WTC11 (cell line): ENCODE measurements around the gene DSN1. TPM values are rescaled to one million over a fixed set of nuclear protein-coding genes. Genes with fewer than 3 reads are reported as not detected.

ENCODE experiments used
- ATAC-seq: fragments of 200-7000 bp; cut with Tn5 transposase; 2 replicates; pipeline ENCODE4 v1.10.0; 2021; ENCODE audit warnings: mild to moderate bottlenecking, moderate library complexity
- CTCF ChIA-PET: fragments of 300-600 bp; sonication (Branson Sonifier 250); formaldehyde crosslinking; loops from one replicate; lab custom pipeline; 2021; ENCODE audit warnings: antibody characterized with exemption; lab: Charles Lee
- POLR2A ChIA-PET: fragments of 350-600 bp; sonication (Branson Sonifier 250); formaldehyde crosslinking; loops from one replicate; lab custom pipeline; 2021; ENCODE audit warnings: antibody characterized with exemption; lab: Charles Lee
- DNase-seq: peaks from one replicate; pipeline ENCODE4 v3.0.0; 2021; ENCODE audit warnings: low spot score
- H3K27ac Mint-ChIP-seq: 2 replicates; pipeline ENCODE4 v1.8.0; 2021; ENCODE audit warnings: mixed read lengths
- H3K27me3 Mint-ChIP-seq: 2 replicates; pipeline ENCODE4 v1.8.0; 2021; ENCODE audit warnings: low read depth, mild to moderate bottlenecking, moderate library complexity, mixed read lengths
- H3K36me3 Mint-ChIP-seq: 2 replicates; pipeline ENCODE4 v1.8.0; 2021; ENCODE audit warnings: mixed read lengths
- H3K4me1 Mint-ChIP-seq: 2 replicates; pipeline ENCODE4 v1.8.0; 2022; ENCODE audit warnings: mixed read lengths
- H3K4me3 Mint-ChIP-seq: 2 replicates; pipeline ENCODE4 v1.8.0; 2021; ENCODE audit warnings: mild to moderate bottlenecking, moderate library complexity, mixed read lengths
- H3K9me3 Mint-ChIP-seq: 2 replicates; pipeline ENCODE4 v1.8.0; 2021; ENCODE audit warnings: mixed read lengths
- ATF1 ChIP-seq: sonication (generic); formaldehyde crosslinking; IDR thresholded peaks from 2 replicates; pipeline ENCODE4 v1.8.1; 2023; ENCODE audit warnings: mild to moderate bottlenecking, moderate library complexity, missing genetic modification reagents
- IRF2 ChIP-seq: sonication (generic); formaldehyde crosslinking; IDR thresholded peaks from 2 replicates; pipeline ENCODE4 v1.8.0; 2022; ENCODE audit warnings: low read depth, missing genetic modification reagents, borderline replicate concordance
- MYBL2 ChIP-seq: sonication (generic); formaldehyde crosslinking; IDR thresholded peaks from 2 replicates; pipeline ENCODE4 v1.8.1; 2023; ENCODE audit warnings: mild to moderate bottlenecking, moderate library complexity, missing genetic modification reagents
- NFE2L1 ChIP-seq: sonication (generic); formaldehyde crosslinking; IDR thresholded peaks from 2 replicates; pipeline ENCODE4 v1.8.1; 2023; ENCODE audit warnings: missing genetic modification reagents
- NR3C1 ChIP-seq: sonication (generic); formaldehyde crosslinking; conservative IDR thresholded peaks from 2 replicates; pipeline ENCODE4 v1.8.1; 2023; ENCODE audit warnings: low read depth, mild to moderate bottlenecking, missing genetic modification reagents
- PREB ChIP-seq: sonication (generic); formaldehyde crosslinking; IDR thresholded peaks from 2 replicates; pipeline ENCODE4 v1.8.1; 2022; ENCODE audit warnings: mild to moderate bottlenecking, missing genetic modification reagents, moderate library complexity, borderline replicate concordance
- PRRX2 ChIP-seq: fragments of 250-450 bp; sonication (Bioruptor Pico); IDR thresholded peaks from 2 replicates; pipeline ENCODE4 v1.8.0; 2021; ENCODE audit warnings: mild to moderate bottlenecking
- RORB ChIP-seq: fragments of 250-450 bp; sonication (Bioruptor Pico); IDR thresholded peaks from 2 replicates; pipeline ENCODE4 v1.9.0; 2021; ENCODE audit warnings: mild to moderate bottlenecking
- ZNF121 ChIP-seq: sonication (generic); formaldehyde crosslinking; IDR thresholded peaks from 2 replicates; pipeline ENCODE4 v1.8.0; 2023; ENCODE audit warnings: missing genetic modification reagents
- ZNF219 ChIP-seq: sonication (generic); formaldehyde crosslinking; IDR thresholded peaks from 2 replicates; pipeline ENCODE4 v1.8.0; 2023; ENCODE audit warnings: missing genetic modification reagents, mild to moderate bottlenecking, borderline replicate concordance
- ZNF423 ChIP-seq: fragments of 250-450 bp; sonication (Bioruptor Pico); IDR thresholded peaks from 2 replicates; pipeline ENCODE4 v2.1.2; 2022; ENCODE audit warnings: mild to moderate bottlenecking, moderate library complexity
- total RNA-seq: library from RNA; stranded (reverse); gene quantifications from 3 replicates; pipeline ENCODE4 v1.2.3, GENCODE V29; 2021
- TF ChIP-seq, protein P1 (sequence below): fragments of 250-450 bp; sonication (Bioruptor Pico); IDR thresholded peaks from 2 replicates; pipeline ENCODE4 v2.1.2; 2022; ENCODE audit warnings: mild to moderate bottlenecking, moderate library complexity
- TF ChIP-seq, protein P2 (sequence below): fragments of 250-450 bp; sonication (Bioruptor Pico); IDR thresholded peaks from 2 replicates; pipeline ENCODE4 v1.9.0; 2021; ENCODE audit warnings: moderate library complexity, mild to moderate bottlenecking, inconsistent platforms, borderline replicate concordance
- TF ChIP-seq, protein P3 (sequence below): fragments of 250-450 bp; sonication (Bioruptor Pico); conservative IDR thresholded peaks from 2 replicates; pipeline ENCODE4 v1.9.0; 2021; ENCODE audit warnings: mild to moderate bottlenecking
- TF ChIP-seq, protein P4 (sequence below): fragments of 250-450 bp; sonication (Bioruptor Pico); IDR thresholded peaks from 2 replicates; pipeline ENCODE4 v1.8.0; 2021; ENCODE audit warnings: mild to moderate bottlenecking
- TF ChIP-seq, protein P5 (sequence below): sonication (generic); formaldehyde crosslinking; IDR thresholded peaks from 2 replicates; pipeline ENCODE4 v1.8.1; 2023; ENCODE audit warnings: mild to moderate bottlenecking, missing genetic modification reagents, moderate library complexity
- TF ChIP-seq, protein P6 (sequence below): sonication (generic); formaldehyde crosslinking; IDR thresholded peaks from 2 replicates; pipeline ENCODE4 v1.8.0; 2023; ENCODE audit warnings: missing genetic modification reagents, mild to moderate bottlenecking, borderline replicate concordance

Gene DSN1
- total RNA-seq, 1 experiment from 2014 or later: 27.0 TPM

GRCh38 chr20:36818861-36819260, 45.3 kb upstream of the DSN1 start:
- POLR2A ChIA-PET: no interaction called here
- CTCF ChIA-PET: interaction anchor here (0.5 to 2.5 kb wide), 7 partner anchors 10 to 64 kb away, joined by 3 to 12 read pairs (median 6); partner anchors contain the start of gene DSN1

DNA sequence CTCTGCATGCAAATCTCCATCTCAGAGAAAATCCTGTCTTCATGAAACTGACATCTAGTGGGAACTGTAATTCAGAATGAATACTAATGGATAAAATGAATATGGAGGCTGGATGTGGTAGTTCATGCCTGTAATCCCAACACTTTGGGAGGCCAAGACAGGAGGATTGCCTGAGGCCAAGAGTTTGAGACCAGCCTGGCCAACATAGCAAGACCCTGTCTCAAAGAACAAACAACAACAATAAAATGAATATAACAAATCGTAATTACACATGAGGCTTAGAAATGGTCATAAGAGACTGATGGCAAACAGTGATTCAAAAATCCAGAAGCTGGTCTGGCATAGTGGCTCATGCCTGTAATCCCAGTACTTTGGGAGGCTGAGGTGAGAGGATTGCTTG, 44.6 kb upstream of the DSN1 start:
- Mint-ChIP-seq H3K27ac (0 out of 2 replicates have a peak overlapping the region, but pooled peaks have one; percentile 27), H3K27me3 (no peaks in the 10 kb centered on the region), H3K9me3 (no peaks in the 10 kb centered on the region), H3K4me3 (no peak overlapping the region), H3K36me3 (peaks cover 25% of the 10 kb centered on the region), H3K4me1 (peaks cover 28% of the 10 kb centered on the region)
- DNase-seq (no peak), ATAC-seq (no peak)
- ChIA-PET POLR2A (no interaction called here), CTCF (interaction anchor here (2.5 to 2.9 kb wide), 2 partner anchors 10 to 25 kb away, joined by 9 to 11 read pairs; no protein-coding TSS in a partner anchor)
- peak; percentile 80 for TF ChIP-seq ZNF121 (CRISPR knock-in tag)
- no peak for TF ChIP-seq ATF1 (CRISPR knock-in tag)

More at GRCh38 chr20:36818861-36819260, 45.3 kb upstream of the DSN1 start:
- H3K36me3 Mint-ChIP-seq: peaks cover 23% of the 10 kb centered on the region
- DNase-seq (no peak), ATAC-seq (no peak)
- no peak overlapping the region for H3K4me3 Mint-ChIP-seq
- no peaks in the 10 kb centered on the region for H3K27me3 Mint-ChIP-seq
- peaks cover 28% of the 10 kb centered on the region for H3K4me1 Mint-ChIP-seq
- no peak for TF ChIP-seq NFE2L1
- no peak for TF ChIP-seq ZNF423 (CRISPR knock-in tag)
- TF ChIP-seq, protein P1, sequence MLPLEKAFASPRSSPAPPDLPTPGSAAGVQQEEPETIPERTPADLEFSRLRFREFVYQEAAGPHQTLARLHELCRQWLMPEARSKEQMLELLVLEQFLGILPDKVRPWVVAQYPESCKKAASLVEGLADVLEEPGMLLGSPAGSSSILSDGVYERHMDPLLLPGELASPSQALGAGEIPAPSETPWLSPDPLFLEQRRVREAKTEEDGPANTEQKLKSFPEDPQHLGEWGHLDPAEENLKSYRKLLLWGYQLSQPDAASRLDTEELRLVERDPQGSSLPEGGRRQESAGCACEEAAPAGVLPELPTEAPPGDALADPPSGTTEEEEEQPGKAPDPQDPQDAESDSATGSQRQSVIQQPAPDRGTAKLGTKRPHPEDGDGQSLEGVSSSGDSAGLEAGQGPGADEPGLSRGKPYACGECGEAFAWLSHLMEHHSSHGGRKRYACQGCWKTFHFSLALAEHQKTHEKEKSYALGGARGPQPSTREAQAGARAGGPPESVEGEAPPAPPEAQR (CRISPR knock-in tag): no peak
- TF ChIP-seq PREB (CRISPR knock-in tag): no peak
- TF ChIP-seq, protein P2, sequence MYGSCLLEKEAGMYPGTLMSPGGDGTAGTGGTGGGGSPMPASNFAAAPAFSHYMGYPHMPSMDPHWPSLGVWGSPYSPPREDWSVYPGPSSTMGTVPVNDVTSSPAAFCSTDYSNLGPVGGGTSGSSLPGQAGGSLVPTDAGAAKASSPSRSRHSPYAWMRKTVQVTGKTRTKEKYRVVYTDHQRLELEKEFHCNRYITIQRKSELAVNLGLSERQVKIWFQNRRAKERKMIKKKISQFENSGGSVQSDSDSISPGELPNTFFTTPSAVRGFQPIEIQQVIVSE: no peak
- TF ChIP-seq ZNF219 (CRISPR knock-in tag): no peak
- H3K9me3 Mint-ChIP-seq: no peaks in the 10 kb centered on the region
- H3K27ac Mint-ChIP-seq: no peak overlapping the region

DNA sequence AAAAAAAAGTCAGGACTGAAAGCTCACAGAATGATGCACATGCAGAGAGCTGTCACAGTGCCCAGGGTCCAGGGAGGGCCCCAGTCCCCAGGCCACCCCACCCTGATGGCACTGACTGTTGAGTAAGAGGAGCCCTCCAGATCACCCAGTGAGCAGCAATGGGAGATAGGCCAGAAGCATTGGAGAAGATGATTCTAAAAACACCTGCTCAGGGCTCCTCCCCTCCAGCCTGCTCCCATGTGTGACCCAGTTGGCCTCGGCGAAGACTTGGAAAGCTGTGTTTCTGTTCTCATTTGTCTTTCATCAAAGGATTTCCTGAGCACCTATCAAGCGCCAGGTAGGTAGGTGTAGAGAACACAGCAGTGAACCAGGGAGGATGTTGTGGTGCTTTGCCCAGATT, 43.9 kb upstream of the DSN1 start:
- no peaks in the 10 kb centered on the region for H3K27me3 Mint-ChIP-seq

More for the DNA sequence above, 43.9 kb upstream of the DSN1 start:
- Mint-ChIP-seq H3K36me3 (peaks cover 25% of the 10 kb centered on the region), H3K27ac (no peak overlapping the region; the same call in 1 of the 2 replicates), H3K4me3 (no peak overlapping the region), H3K9me3 (no peaks in the 10 kb centered on the region), H3K4me1 (peaks cover 27% of the 10 kb centered on the region)
- TF ChIP-seq ATF1 (CRISPR knock-in tag) (no peak), NFE2L1 (no peak), RORB (CRISPR knock-in tag) (no peak), NR3C1 (CRISPR knock-in tag) (no peak), IRF2 (CRISPR knock-in tag) (no peak), MYBL2 (CRISPR knock-in tag) (no peak), PRRX2 (CRISPR knock-in tag) (no peak)
- TF ChIP-seq, protein P3, sequence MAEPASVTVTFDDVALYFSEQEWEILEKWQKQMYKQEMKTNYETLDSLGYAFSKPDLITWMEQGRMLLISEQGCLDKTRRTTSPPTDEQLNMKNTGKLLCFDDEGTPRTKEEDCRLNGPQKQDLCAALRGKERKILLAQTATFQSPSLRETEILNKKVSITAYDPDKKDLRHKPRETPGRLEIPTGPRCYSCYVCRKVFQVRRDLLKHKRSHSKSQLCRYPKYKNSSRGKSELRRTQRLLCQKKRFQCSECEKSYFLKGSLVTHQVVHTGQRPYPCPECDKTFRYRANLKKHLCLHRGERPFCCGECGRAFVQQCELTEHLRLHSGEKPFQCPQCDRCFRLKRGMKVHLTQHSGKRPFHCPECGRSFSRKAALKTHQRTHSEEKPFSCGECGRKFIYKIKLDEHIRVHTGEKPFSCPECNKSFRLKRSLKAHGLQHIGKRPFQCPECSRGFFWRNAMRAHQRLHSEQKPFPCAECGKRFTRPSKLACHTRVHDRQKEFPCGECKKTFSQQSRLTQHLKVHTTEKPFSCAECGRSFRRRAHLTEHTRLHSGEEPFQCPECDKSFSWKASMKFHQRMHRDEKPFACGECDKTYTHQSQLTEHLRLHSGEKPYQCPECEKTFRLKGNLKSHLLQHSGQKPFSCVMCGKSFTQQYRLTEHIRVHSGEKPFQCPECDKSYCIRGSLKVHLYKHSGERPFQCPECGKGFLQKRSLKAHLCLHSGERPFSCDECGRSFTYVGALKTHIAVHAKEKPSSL (CRISPR knock-in tag): no peak
- TF ChIP-seq, protein P4, sequence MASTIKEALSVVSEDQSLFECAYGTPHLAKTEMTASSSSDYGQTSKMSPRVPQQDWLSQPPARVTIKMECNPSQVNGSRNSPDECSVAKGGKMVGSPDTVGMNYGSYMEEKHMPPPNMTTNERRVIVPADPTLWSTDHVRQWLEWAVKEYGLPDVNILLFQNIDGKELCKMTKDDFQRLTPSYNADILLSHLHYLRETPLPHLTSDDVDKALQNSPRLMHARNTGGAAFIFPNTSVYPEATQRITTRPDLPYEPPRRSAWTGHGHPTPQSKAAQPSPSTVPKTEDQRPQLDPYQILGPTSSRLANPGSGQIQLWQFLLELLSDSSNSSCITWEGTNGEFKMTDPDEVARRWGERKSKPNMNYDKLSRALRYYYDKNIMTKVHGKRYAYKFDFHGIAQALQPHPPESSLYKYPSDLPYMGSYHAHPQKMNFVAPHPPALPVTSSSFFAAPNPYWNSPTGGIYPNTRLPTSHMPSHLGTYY (CRISPR knock-in tag): no peak
- TF ChIP-seq, protein P5, sequence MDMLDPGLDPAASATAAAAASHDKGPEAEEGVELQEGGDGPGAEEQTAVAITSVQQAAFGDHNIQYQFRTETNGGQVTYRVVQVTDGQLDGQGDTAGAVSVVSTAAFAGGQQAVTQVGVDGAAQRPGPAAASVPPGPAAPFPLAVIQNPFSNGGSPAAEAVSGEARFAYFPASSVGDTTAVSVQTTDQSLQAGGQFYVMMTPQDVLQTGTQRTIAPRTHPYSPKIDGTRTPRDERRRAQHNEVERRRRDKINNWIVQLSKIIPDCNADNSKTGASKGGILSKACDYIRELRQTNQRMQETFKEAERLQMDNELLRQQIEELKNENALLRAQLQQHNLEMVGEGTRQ (CRISPR knock-in tag): no peak
- TF ChIP-seq, protein P6, sequence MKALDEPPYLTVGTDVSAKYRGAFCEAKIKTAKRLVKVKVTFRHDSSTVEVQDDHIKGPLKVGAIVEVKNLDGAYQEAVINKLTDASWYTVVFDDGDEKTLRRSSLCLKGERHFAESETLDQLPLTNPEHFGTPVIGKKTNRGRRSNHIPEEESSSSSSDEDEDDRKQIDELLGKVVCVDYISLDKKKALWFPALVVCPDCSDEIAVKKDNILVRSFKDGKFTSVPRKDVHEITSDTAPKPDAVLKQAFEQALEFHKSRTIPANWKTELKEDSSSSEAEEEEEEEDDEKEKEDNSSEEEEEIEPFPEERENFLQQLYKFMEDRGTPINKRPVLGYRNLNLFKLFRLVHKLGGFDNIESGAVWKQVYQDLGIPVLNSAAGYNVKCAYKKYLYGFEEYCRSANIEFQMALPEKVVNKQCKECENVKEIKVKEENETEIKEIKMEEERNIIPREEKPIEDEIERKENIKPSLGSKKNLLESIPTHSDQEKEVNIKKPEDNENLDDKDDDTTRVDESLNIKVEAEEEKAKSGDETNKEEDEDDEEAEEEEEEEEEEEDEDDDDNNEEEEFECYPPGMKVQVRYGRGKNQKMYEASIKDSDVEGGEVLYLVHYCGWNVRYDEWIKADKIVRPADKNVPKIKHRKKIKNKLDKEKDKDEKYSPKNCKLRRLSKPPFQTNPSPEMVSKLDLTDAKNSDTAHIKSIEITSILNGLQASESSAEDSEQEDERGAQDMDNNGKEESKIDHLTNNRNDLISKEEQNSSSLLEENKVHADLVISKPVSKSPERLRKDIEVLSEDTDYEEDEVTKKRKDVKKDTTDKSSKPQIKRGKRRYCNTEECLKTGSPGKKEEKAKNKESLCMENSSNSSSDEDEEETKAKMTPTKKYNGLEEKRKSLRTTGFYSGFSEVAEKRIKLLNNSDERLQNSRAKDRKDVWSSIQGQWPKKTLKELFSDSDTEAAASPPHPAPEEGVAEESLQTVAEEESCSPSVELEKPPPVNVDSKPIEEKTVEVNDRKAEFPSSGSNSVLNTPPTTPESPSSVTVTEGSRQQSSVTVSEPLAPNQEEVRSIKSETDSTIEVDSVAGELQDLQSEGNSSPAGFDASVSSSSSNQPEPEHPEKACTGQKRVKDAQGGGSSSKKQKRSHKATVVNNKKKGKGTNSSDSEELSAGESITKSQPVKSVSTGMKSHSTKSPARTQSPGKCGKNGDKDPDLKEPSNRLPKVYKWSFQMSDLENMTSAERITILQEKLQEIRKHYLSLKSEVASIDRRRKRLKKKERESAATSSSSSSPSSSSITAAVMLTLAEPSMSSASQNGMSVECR (CRISPR knock-in tag): no peak
- POLR2A ChIA-PET: interaction anchor here (0.6 to 2.4 kb wide), 2 partner anchors 37 to 107 kb away, joined by 5 to 7 read pairs; no protein-coding TSS in a partner anchor
- CTCF ChIA-PET: interaction anchor here (2.5 to 3.2 kb wide), 3 partner anchors 9 to 26 kb away, joined by 9 to 22 read pairs (median 11); no protein-coding TSS in a partner anchor
- no peak for ATAC-seq
- DNase-seq: no peak
